HG03571 (cell line): Measurements from ENCODE around the gene RXRA.

Experiments
- ATAC-seq: cut with Tn5 transposase; IDR thresholded peaks from one replicate; pipeline ENCODE4 v1.9.1; 2021; ENCODE audit not compliant: unreplicated experiment

The RXRA gene

GRCh38 chr9:134444038-134444315 lies 117.7 kb downstream of the RXRA start:
- ATAC-seq, result no peak

DNA sequence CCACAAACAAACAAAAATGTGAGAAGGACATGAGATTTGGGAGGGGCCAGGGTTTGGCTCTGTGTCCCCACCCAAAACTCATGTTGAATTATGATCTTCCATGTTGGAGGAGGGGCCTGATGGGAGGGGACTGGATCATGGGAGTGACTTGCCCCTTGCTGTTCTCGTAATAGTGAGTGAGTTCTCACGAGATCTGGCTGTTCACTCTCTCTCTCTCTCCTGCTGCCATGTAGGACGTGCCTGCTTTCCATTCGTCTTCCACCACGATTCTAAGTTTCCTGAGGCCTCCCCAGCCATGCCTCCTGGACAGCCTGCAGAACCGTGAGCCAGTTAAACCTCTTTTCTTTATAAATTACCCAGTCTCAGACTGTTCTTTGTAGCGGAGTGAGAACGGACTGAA lies 118.7 kb downstream of the RXRA start:
- ATAC-seq, result no peak

- ATAC-seq, result peak; percentile 61
Observed at GRCh38 chr9:134449180-134449916, 123.1 kb downstream of the RXRA start.

DNA sequence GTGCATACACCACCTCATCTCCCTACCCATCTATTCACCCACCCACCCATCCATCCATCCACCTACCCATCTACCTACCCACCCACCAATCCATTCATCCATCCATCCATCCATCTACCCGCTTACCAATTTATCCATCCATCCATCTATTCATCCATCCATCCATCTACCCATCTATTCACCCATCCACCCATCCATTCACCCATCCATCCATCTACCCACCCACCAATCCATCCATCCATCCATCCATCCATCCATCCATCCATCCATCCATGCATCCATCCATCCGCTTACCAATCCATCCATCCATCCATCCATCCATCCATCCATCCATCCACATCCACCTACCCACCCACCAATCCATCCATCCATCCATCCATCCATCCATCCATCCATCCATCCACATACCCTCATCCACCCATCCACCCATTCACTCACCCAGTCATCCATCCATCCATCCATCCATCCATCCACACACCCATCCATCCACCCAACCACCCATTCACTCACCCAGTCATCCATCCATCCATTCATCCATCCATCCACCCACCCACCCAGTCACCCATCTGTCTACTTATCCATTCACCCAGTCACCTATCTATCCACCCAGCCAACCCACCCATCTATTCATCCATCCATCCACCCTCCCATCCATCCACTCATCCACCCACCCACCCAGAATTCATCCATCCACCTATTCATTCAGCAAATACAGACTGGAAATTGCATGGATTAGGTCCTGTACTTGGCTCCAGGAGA lies 125.6 kb downstream of the RXRA start:
- ATAC-seq, result no peak

GRCh38 chr9:134452728-134453127 lies 126.5 kb downstream of the RXRA start:
- ATAC-seq, result no peak

DNA sequence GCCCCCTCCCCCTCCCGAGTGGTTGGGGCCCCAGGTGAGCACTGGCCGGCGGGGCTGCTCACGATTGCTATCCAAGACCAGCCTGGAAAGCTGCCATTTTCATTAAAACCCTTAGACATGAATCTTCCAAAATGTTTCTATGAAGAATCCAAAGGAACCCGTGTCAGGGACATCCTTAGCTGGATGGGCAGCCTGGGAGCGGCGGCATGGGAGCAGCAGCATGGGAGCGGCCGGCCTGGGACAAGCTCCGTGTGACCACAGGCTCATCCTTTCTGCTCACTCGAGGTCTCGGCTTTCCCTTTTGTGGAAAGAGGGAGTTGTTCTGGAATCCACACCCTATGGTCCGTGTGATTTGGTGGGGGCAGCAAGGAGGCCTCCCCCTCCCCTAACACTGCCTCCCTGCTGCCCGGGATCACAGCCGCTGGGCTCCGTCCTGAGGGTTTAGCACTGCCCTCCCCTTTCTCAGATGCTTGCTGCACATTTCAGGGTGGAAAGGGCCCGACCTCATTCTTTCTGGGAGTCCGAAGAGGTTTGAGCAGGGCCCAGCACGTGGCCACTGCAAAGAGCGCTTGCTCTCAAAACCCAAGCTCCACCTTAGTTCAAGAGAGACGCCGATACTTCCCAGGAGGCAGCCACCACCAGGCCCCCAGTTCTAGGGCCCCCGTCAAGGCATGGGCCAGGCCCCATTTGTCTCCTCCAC lies 127.7 kb downstream of the RXRA start:
- no peak for ATAC-seq

- no peak for ATAC-seq
Observed at GRCh38 chr9:134454476-134454857, 128.2 kb downstream of the RXRA start.

GRCh38 chr9:134455021-134455471 lies 128.8 kb downstream of the RXRA start:
- ATAC-seq, result no peak

DNA sequence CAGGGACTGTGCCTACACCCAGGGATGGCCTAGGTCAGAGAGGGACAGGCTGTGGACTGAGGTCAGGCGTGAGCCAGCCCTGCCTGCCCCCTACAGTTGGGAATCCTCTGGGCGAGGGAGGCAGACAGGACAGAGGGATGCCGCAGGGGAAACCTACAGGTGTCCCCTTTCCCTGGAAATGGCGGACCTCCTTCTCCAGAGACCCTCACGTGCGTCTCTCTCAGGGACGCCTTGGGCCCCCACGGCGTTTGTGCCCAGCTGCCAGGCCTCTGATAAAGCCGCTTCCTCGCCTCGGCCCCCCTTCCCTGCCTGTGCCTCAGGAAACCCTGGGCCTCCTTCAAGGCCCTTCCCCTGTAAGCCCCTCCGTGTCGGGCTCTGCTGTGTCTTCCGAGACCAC lies 129.3 kb downstream of the RXRA start:
- ATAC-seq, result no peak

- no peak for ATAC-seq
Observed at GRCh38 chr9:134455934-134456755, 129.9 kb downstream of the RXRA start.

DNA sequence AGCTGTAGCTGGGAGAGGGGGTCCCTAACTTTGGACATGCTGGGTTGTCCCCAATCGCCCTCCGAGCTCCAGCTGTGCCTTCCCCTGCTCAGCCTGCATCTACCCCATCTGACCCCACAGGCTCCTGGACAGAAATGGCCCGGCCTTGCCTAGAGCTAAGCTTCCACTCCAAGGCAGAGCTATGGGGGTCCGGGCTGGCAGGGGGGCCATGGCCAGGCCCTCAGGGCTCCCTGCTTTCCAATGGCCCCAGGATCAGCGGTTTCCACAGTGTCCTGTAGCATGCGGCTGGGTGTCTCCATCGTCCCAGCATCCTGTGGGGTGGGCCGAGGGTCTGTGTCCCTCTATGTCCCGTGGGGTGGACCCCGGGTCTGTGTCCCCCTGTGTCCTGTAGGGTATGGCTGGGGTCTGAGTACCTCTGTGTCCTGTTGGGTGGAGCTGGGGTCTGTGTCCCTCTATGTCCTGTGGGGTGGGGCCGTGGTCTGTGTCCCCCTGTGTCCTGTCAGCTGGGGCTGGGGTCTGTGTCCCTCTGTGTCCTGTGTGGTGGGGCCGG lies 130.6 kb downstream of the RXRA start:
- ATAC-seq, result no peak

- no peak for ATAC-seq
Observed at GRCh38 chr9:134457321-134458206, 131.3 kb downstream of the RXRA start.

GRCh38 chr9:134458207-134459108 lies 132.2 kb downstream of the RXRA start:
- ATAC-seq, result no peak

DNA sequence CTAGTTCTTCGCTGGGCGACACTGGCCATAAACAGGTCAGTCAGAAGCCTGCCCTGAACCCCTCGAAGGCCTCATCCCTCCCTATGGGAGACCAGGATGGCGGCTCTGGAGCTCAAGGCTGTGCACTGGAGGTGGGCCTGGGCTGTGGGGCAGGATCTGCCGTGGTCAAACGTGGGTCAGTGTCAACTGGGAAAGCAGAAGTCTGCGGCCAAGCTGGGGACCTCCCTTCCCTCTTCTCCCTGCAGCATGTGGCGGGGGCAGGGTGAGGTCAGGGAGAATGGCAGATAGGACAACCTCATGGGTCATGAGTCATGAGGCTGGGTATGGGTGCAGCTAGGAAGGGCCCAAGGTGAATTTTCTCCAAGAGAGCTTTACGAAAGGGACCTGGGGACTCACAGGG lies 132.9 kb downstream of the RXRA start:
- no peak for ATAC-seq

DNA sequence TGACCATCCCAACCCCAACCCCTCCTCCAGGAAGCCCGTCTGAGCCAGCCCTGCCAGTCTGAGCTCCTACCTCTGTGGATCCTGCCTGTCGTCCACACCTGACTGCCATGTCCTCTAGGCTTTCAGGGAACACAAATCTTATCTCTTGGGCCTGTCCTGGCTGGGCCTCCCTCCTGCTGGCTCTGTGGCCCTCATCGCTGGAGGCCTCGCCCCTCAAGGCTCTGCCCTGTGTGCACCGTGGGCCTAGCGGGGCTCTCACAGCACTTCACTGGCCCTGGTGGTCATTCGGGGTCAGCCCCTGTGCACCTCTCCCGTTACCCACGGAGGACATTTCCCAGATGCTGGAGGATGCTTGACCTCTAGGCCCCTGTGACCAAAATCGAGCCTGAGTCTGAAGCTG lies 133.3 kb downstream of the RXRA start:
- ATAC-seq, result no peak

- ATAC-seq, result no peak
Observed at GRCh38 chr9:134460206-134460605, 134.0 kb downstream of the RXRA start.

DNA sequence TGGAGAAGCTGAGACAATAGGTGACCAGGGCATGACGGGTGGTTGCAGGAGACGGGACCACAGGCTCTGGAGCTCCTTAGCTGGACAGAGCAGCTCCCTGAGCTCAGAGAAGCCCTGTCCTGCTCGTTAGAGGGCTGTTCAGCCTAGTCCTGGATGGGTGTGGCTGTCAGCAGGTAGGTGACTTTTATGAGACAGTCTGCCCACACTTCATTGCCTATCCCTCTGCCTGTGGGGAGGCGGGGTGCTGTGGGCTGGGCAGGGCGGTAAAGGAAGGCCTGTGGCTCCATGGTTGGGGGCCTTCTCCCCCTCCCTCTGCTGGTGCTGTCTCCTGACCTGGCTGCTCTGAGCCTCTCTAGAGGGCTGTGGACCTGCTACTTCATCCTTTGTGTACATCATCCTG lies 134.6 kb downstream of the RXRA start:
- ATAC-seq, result no peak

DNA sequence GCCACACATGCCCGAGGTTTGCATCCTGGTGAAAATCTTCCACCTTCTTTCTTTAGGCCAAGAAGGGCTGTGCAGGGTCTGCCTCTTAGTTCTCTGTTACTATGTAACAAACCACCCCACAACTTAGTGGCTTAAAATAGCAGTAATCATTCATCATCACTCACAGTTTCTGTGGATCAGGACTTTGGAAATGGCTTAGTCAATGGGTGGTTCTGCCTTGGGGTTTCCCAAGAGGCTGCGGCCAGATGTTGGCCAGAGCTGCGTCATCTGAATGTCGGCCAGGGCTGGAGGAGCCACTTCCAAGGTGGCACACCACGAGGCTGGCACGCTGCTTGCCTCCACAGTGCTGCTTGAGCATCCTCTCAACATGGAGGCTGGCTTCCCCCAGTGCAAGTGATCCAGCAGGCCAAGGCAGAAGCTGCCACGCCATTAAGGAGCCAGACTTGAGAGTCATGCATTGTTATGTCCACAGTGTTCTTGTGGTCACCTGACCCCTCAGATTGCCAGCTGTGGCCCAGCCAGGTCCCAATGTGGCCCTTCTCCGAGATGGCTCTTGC lies 135.2 kb downstream of the RXRA start:
- ATAC-seq, result no peak

- no peak for ATAC-seq
Observed at GRCh38 chr9:134462318-134462717, 136.1 kb downstream of the RXRA start.
